MCF 10A (cell line): ENCODE results near the gene MAEL. TPM values are rescaled to one million over a fixed set of nuclear protein-coding genes. Genes with fewer than 3 reads are reported as not detected.

Experiments
- Bru-seq: library from RNA; stranded (reverse); fragments of 400-500 nt; gene quantifications from one replicate; lab custom pipeline; 2021; lab: Mats Ljungman, UMichigan
- BruChase-seq, 2 experiments: library from RNA; stranded (reverse); fragments of 400-500 nt; gene quantifications; one replicate each; lab custom pipeline; 2021; lab: Mats Ljungman, UMichigan
- BruUV-seq: library from RNA; stranded (reverse); fragments of 400-500 nt; replicated peaks from 2 replicates; lab custom pipeline; 2021; lab: Mats Ljungman, UMichigan
- CTCF ChIA-PET: fragments of 300-600 bp; sonication (Branson Sonifier 250); formaldehyde crosslinking; extraction: SDS; loops from one replicate; lab custom pipeline; 2021; ENCODE audit warnings: antibody characterized with exemption, inconsistent platforms; lab: Yijun Ruan, JAX
- POLR2A ChIA-PET: fragments of 300-600, 350-650 bp; sonication (Branson Sonifier 250); formaldehyde crosslinking; extraction: SDS; loops from one replicate; lab custom pipeline; 2020; ENCODE audit warnings: antibody characterized with exemption, inconsistent platforms; lab: Yijun Ruan, JAX
- DNase-seq: peaks from one replicate; pipeline ENCODE4 v3.0.0-alpha.2; 2018; ENCODE audit not compliant: unreplicated experiment
- H3K27ac Mint-ChIP-seq: one replicate; pipeline ENCODE4 v1.8.0; 2022; ENCODE audit warnings: mild to moderate bottlenecking, low read depth, mixed read lengths; ENCODE audit not compliant: unreplicated experiment
- H3K27me3 Mint-ChIP-seq: one replicate; pipeline ENCODE4 v1.8.0; 2022; ENCODE audit warnings: mixed read lengths; ENCODE audit not compliant: insufficient read depth, unreplicated experiment
- H3K36me3 Mint-ChIP-seq: one replicate; pipeline ENCODE4 v1.8.0; 2022; ENCODE audit warnings: mild to moderate bottlenecking, moderate library complexity, mixed read lengths; ENCODE audit not compliant: insufficient read depth, unreplicated experiment
- H3K4me1 Mint-ChIP-seq: one replicate; pipeline ENCODE4 v1.8.0; 2022; ENCODE audit warnings: mixed read lengths; ENCODE audit not compliant: insufficient read depth, unreplicated experiment
- H3K4me3 Mint-ChIP-seq: one replicate; pipeline ENCODE4 v1.8.0; 2022; ENCODE audit warnings: mild to moderate bottlenecking, moderate library complexity, mixed read lengths; ENCODE audit not compliant: unreplicated experiment
- H3K9me3 Mint-ChIP-seq: one replicate; pipeline ENCODE4 v1.8.0; 2022; ENCODE audit warnings: mixed read lengths; ENCODE audit not compliant: unreplicated experiment
- CTCF ChIP-seq: fragments of 200-600 bp; IDR thresholded peaks from one replicate; pipeline ENCODE4 v1.8.0; 2022; ENCODE audit warnings: antibody characterized with exemption, mild to moderate bottlenecking; ENCODE audit not compliant: unreplicated experiment
- intact Hi-C: fragments of 100-400 bp; cut with micrococcal nuclease; formaldehyde crosslinking; loops from 2 replicates; pipeline ENCODE4 v1.14.1; 2022
- long read RNA-seq: library from polyadenylated mRNA; stranded (forward); transcript quantifications from one replicate; pipeline ENCODE4 v2.0.0, GENCODE V29; 2022
- total RNA-seq: library from RNA; stranded (reverse); gene quantifications from 2 replicates; pipeline ENCODE4 v1.2.3, GENCODE V29; 2022

MAEL gene
- not detected in 2 replicates for total RNA-seq
- Bru-seq, nascent RNA = percentile 3 among the genes with signal in this experiment
- not detected for BruChase-seq, experiment 1, labeled RNA remaining after a 6-hour chase
- BruChase-seq, experiment 2, labeled RNA remaining after a 2-hour chase = percentile 4 among the genes with signal in this experiment
- long read RNA-seq = 0 reads

GRCh38 chr1:166988974-166989515 is at the start of gene MAEL:
Gene MAEL (plus strand): TSS chr1:166989280. CDS start chr1:166989353, 73 bp downstream.
- no peak within 1 kb of the TSS for H3K4me3 Mint-ChIP-seq
- no peak for DNase-seq
- H3K27ac Mint-ChIP-seq = no peak within 1 kb of the TSS
- no TSS peak for BruUV-seq
- H3K4me1 Mint-ChIP-seq = no peaks in the 10 kb centered on the region
- ChIA-PET CTCF (no interaction called here), POLR2A (no interaction called here)
- peaks cover 33% of the 10 kb centered on the region for H3K27me3 Mint-ChIP-seq
- TF ChIP-seq CTCF = no peak
- intact Hi-C loops = no loop called here
- H3K9me3 Mint-ChIP-seq = no peaks in the 10 kb centered on the region
- no peaks in the 10 kb centered on the region for H3K36me3 Mint-ChIP-seq

- H3K9me3 Mint-ChIP-seq = no peaks in the 10 kb centered on the region
- H3K27ac Mint-ChIP-seq = no peak overlapping the region
- no TSS peak for BruUV-seq
- no peaks in the 10 kb centered on the region for H3K36me3 Mint-ChIP-seq
- no peaks in the 10 kb centered on the region for H3K4me1 Mint-ChIP-seq
- CTCF ChIA-PET = interaction anchor here (0.5 to 4.7 kb wide), 5 partner anchors 30 to 936 kb away, joined by 3 to 34 read pairs (median 4); no protein-coding TSS in a partner anchor
- no peak overlapping the region for H3K4me3 Mint-ChIP-seq
- POLR2A ChIA-PET = no interaction called here
- DNase-seq = no peak
- intact Hi-C loops = no loop called here
- H3K27me3 Mint-ChIP-seq = peaks cover 26% of the 10 kb centered on the region
- TF ChIP-seq CTCF = no peak
Measured at GRCh38 chr1:166939741-166940375, 49.2 kb upstream of the MAEL start.

- Mint-ChIP-seq H3K27me3 (peaks cover 50% of the 10 kb centered on the region), H3K4me1 (no peaks in the 10 kb centered on the region), H3K36me3 (no peaks in the 10 kb centered on the region), H3K9me3 (no peaks in the 10 kb centered on the region), H3K27ac (no peak overlapping the region), H3K4me3 (no peak overlapping the region)
- DNase-seq = no peak
- ChIA-PET POLR2A (no interaction called here), CTCF (interaction anchor here (4.7 kb wide), 1 partner anchor 114 kb away, joined by 34 read pairs; no protein-coding TSS in a partner anchor)
- intact Hi-C loops = no loop called here
- TF ChIP-seq CTCF = no peak
- no TSS peak for BruUV-seq
Measured at GRCh38 chr1:166944186-166944967, 44.7 kb upstream of the MAEL start.
